Measurements from ENCODE around the gene TRIM5.

DNA sequence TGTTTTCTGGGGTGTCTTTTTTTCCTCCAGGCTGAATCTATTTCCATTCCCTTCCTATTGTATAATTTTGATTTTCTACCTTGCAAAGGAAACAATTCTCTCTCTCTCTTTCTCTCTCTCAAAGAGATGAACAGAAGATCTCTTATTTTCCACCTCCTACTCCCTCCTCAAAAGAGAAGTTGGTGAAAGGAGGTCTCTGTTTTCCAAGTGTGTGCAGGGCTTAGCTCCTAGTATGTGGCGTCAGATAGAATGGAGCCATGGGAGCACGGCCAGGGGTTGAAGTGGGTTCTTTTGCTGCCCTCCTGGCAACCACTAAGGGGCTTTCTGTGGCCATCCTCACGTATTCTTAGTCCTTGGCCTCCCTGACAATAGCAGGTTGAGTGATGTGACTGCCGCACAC, 59.6 kb downstream of the TRIM5 start:
- TF ChIP-seq POLR2A (IDR thresholded peaks at IDR 0.05; ENCODE audit: low read length) (no peak), GATA1 (IDR thresholded peaks at IDR 0.05; ENCODE audit: low read depth, low read length) (no peak)
